ENCODE measurements around the gene P2RX3. TPM values are rescaled to one million over a fixed set of nuclear protein-coding genes. Genes with fewer than 3 reads are reported as not detected.

Gene P2RX3
- total and polyA plus RNA-seq, 10 of the 15 experiments (the other 5 are each of a cell fraction or from before 2014, with no cell fraction given): 0.05 to 0.12 TPM; not detected in 8

- TF ChIP-seq ZBTB40 (IDR thresholded peaks at IDR 0.05; ENCODE audit: borderline replicate concordance) (no peak), ASH2L (IDR thresholded peaks at IDR 0.05; ENCODE audit: borderline replicate concordance, low read depth) (no peak), ZNF592 (IDR thresholded peaks at IDR 0.05) (no peak), REST (IDR thresholded peaks at IDR 0.05; ENCODE audit: low read depth, low read length) (no peak), CEBPB (IDR thresholded peaks at IDR 0.05; ENCODE audit: borderline replicate concordance in 1 of 2, low read depth in 2 of 2, low read length in 2 of 2) (no peak), ESRRA (IDR thresholded peaks at IDR 0.05; ENCODE audit: low read length) (no peak)
Measured at GRCh38 chr11:57320067-57320718, 18.0 kb upstream of the P2RX3 start (continued).
